MM.1S (cell line): ENCODE results near the gene GPR42.

Source experiments
- EZH2 ChIP-seq: fragments of 300-600 bp; sonication (generic); optimal IDR thresholded peaks from 2 replicates; pipeline ENCODE3; 2017; ENCODE audit warnings: low read depth, mild to moderate bottlenecking, antibody characterized with exemption, low read length, mixed read lengths
- EZH2phosphoT487 ChIP-seq: fragments of 300-600 bp; sonication (generic); IDR thresholded peaks from 2 replicates; pipeline ENCODE4 v1.6.1; 2018; ENCODE audit warnings: antibody characterized with exemption, low read length
- TF ChIP-seq, protein P1 (sequence below): fragments of 300-600 bp; sonication (generic); IDR thresholded peaks from 2 replicates; pipeline ENCODE4 v1.5.1; 2016; ENCODE audit warnings: antibody characterized with exemption, low read length, mixed read lengths

DNA sequence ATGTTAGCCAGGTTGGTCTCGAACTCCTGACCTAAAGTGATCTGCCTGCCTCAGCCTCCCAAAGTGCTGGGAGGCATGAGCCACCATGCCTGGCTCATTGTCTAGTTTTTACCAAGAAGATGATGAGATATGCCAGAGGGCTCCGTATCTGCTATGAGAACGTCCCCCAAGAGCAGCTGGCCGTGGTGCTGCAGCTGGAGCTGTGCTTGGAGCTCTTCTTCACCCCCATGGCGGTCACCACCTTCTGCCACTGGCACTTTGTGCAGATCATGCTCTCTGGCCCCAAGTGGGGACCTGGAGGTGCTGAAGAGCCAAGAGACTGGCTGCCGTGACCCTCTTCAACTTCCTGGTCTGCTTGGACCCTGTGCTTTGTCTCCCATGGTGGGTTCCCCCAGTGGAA, 36.8 kb downstream of the GPR42 start:
- TF ChIP-seq, protein P1, sequence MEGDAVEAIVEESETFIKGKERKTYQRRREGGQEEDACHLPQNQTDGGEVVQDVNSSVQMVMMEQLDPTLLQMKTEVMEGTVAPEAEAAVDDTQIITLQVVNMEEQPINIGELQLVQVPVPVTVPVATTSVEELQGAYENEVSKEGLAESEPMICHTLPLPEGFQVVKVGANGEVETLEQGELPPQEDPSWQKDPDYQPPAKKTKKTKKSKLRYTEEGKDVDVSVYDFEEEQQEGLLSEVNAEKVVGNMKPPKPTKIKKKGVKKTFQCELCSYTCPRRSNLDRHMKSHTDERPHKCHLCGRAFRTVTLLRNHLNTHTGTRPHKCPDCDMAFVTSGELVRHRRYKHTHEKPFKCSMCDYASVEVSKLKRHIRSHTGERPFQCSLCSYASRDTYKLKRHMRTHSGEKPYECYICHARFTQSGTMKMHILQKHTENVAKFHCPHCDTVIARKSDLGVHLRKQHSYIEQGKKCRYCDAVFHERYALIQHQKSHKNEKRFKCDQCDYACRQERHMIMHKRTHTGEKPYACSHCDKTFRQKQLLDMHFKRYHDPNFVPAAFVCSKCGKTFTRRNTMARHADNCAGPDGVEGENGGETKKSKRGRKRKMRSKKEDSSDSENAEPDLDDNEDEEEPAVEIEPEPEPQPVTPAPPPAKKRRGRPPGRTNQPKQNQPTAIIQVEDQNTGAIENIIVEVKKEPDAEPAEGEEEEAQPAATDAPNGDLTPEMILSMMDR: no peak
- no peak for TF ChIP-seq EZH2
- no peak for TF ChIP-seq EZH2phosphoT487
